ENCODE data around the gene PIGZ.
"Not testable (repeated sequence)": the region's sequence is repeated elsewhere in the genome, so short reads cannot be mapped to it uniquely, and the experiment has no call there.

The PIGZ gene

GRCh38 chr3:196949750-196950149 is 18.9 kb downstream of the PIGZ start:
- no peak for DNase-seq (ENCODE audit: low read depth)

GRCh38 chr3:196949285-196949619 is 19.4 kb downstream of the PIGZ start:
- no peak for DNase-seq (ENCODE audit: low read depth)

GRCh38 chr3:196948442-196949284 is 20.0 kb downstream of the PIGZ start:
- DNase-seq (ENCODE audit: low read depth) = no peak

- DNase-seq (ENCODE audit: low read depth) = no peak
These were observed 20.7 kb downstream of the PIGZ start for GRCh38 chr3:196947860-196948441.

GRCh38 chr3:196947136-196947859 is 21.3 kb downstream of the PIGZ start:
- no peak for DNase-seq (ENCODE audit: low read depth)

DNA sequence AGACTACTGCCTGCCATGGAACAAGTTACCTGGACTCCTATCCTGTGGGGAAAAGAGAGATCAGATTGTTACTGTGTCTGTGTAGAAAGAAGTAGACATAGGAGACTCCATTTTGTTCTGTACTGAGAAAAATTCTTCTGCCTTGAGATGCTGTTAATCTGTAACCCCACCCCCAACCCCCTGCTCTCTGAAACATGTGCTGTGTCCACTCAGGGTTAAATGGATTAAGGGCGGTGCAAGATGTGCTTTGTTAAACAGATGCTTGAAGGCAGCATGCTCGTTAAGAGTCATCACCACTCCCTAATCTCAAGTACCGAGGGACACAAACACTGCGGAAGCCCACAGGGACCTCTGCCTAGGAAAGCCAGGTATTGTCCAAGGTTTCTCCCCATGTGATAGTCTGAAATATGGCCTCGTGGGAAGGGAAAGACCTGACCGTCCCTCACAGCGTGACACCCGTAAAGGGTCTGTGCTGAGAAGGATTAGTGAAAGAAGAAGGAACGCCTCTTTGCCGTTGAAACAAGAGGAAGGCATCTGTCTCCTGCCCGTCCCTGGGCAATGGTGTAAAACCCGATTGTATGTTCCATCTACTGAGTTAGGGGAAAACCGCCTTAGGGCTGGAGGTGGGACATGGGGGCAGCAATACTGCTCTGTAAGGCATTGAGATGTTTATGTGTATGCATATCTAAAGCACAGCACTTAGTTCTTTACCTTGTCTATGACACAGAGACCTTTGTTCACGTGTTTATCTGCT is 24.4 kb downstream of the PIGZ start:
- not testable (repeated sequence) for DNase-seq (ENCODE audit: low read depth)

DNA sequence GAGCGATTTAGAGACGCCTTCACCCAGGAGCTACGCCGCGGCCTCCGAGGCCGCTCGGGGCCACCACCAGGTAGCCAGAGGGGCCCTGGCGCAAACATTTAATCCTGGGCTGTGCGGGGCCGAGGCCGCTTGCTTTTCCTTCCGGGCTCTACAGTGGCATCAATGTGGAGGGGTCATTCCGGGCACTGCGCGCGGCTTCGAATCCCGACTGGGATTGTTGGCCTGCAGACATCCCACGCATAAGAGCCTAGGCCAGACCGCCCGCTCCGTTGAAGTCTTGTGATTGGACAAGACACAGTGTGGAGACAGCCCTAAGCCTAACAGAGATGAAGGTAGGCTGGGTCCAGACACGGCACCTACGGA is 25.7 kb downstream of the PIGZ start:
- no peak for DNase-seq (ENCODE audit: low read depth)

DNA sequence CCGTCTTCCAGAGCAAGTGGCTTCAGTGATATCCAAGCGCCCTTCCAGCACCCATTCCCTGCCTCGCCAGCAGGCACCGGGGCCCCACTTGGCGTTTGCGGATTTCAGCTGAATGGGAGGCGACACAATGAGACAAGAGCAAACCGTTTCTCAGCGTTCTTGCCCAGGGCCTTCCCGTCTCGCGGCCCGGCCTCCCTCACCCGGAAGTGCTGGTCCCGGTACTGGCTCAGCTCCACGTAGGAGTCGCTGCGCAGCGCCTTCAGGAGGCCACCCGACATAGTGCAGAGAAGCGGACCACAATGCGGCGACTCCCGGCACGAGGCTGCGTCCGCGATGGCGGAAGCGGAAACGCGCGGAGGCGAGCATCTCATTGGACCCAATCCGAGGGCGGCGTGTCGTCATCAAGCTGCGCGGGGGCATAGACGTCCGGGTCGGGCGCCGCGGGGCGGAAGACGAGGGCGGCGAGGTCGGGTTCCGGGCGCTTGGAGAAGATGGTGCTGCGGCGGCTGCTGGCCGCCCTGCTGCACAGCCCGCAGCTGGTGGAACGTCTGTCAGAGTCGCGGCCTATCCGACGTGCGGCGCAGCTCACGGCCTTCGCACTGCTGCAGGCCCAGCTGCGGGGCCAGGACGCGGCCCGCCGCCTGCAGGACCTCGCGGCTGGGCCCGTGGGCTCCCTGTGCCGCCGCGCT is 26.3 kb downstream of the PIGZ start, which contains the start of gene NCBP2:
Gene NCBP2 (minus strand): TSS at position 303 of the 689 bp plus-strand sequence. CDS start 25 bp downstream, at position 278.
- DNase-seq (ENCODE audit: low read depth) = peak; percentile 99

DNA sequence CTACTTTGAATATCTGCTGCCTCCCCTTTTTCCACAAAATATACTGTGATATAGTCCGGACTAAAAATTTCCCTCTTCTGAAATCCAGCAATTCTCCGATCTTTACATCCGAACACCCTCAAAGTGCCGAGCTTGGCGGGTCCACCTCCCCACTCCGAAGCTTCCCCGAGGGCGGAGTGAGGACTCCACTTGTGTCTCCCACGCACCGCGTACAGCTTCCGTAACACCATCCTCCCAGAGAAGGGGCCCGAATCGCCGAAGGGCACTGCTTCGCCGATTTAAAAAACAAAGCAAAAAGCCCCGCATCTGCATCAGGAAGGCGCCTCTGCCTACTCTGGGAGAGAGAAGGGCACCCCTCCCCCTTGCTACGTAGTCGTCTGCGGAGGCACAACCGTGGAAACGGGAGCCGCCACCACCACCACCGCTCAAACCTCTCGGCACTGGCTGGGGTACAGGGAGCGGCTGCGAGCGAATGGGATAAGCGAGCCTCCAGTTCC is 26.9 kb downstream of the PIGZ start:
- peak; percentile 65 for DNase-seq (ENCODE audit: low read depth)

- no peak for DNase-seq (ENCODE audit: low read depth)
These were observed 30.1 kb downstream of the PIGZ start for GRCh38 chr3:196938576-196938975.

- DNase-seq (ENCODE audit: low read depth) = no peak
These were observed 30.5 kb downstream of the PIGZ start for GRCh38 chr3:196938124-196938523.

- no peak for DNase-seq (ENCODE audit: low read depth)
These were observed 32.3 kb downstream of the PIGZ start for GRCh38 chr3:196936288-196936687.

DNA sequence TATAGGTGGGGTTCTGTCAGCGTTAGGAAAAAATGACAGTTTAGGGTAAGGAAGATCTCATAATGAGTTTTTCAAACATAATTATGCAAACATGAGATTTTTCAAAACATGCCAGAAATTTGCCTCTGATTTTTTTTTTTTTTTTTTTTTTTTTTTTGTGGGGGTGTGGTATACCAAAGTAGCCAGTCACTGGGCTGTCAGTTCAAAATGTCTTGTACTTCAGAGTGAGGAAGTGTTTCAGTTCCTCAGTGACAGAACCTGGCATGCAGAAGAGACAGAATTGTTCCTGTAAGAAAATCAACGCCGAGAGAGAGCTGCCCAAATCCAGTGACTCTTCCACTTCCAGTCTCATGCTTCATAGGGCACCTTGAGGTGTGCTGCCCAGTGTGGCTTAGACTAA is 36.0 kb downstream of the PIGZ start:
- no peak for DNase-seq (ENCODE audit: low read depth)

- no peak for DNase-seq (ENCODE audit: low read depth)
These were observed 36.6 kb downstream of the PIGZ start for GRCh38 chr3:196931828-196932587.

GRCh38 chr3:196931157-196931556 is 37.5 kb downstream of the PIGZ start:
- no peak for DNase-seq (ENCODE audit: low read depth)

GRCh38 chr3:196927571-196928453 is 40.8 kb downstream of the PIGZ start:
- DNase-seq (ENCODE audit: low read depth) = no peak

GRCh38 chr3:196920733-196921132 is 47.9 kb downstream of the PIGZ start:
- no peak for DNase-seq (ENCODE audit: low read depth)

DNA sequence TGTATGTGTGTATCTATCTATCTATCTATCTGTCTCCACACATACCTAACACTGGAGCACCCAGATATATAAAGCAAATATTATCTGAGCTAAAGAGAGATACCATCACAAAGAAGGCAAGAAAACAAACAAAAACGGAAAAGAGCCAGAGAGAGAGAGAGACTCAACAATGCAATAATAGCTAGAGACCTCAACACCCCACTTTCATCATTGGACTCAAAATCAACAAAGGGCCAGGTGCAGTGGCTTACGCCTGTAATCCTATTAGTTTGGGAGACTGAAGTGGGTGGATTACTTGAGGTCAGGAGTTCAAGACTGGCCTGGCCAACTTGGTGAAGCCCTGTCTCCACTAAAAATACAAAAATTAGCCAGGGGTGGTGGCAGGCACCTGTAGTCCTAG is 49.7 kb downstream of the PIGZ start:
- no peak for DNase-seq (ENCODE audit: low read depth)

DNA sequence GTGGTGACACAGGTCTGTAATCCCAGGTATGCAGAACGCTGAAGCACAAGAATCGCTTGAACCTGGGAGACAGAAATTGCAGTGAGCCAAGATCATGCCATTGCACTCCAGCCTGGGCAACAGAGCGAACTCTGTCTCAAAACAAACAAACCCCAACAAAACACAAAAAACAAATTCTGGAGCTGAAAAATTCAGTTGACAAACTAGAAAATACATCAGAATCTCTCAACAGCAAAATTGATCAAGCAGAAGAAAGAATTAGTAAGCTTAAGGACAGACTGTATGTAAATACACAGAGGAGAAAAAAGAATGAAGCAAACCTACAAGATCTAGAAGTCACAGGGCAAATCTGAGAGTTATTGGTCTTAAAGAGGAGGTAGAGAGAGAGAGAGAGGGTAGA is 51.6 kb downstream of the PIGZ start:
- no peak for DNase-seq (ENCODE audit: low read depth)

DNA sequence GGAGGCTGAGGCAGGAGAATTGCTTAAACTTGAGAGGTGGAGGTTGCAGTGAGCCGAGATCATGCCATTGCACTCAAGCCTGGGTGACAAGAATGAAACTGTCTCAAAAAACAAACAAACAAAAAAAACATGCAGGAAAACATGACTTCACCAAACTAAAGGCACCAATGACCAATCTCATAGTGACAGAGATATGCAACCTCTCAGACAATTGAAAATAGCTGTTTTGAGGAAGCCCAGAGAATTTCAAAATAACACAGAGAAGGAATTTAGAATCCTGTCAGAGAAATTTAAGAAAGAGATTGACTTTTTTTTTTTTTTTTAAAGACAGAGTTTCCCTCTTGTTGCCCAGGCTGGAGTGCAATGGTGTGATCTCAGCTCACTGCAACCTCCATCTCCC is 52.4 kb downstream of the PIGZ start:
- DNase-seq (ENCODE audit: low read depth) = no peak
